ENCODE results near the gene ST8SIA2. TPM values are rescaled to one million over a fixed set of nuclear protein-coding genes. Genes with fewer than 3 reads are reported as not detected.

The ST8SIA2 gene
- total RNA-seq, 1 experiment from 2014 or later: 0.43 TPM

GRCh38 chr15:92383519-92384324, 10.0 kb upstream of the ST8SIA2 start:
- CTCF ChIA-PET: interaction anchor here (0.7 kb wide), 1 partner anchor 189 kb away, joined by 3 read pairs; no protein-coding TSS in a partner anchor
- no peaks in the 10 kb centered on the region for H3K9me3 ChIP-seq (ENCODE audit: low read depth, low read length, poor library complexity, severe bottlenecking)
- H3K4me3 ChIP-seq (ENCODE audit: low read depth, low read length, poor library complexity, severe bottlenecking): no peak overlapping the region
- H3K27ac ChIP-seq (ENCODE audit: low read depth, low read length, poor library complexity, severe bottlenecking): no peak overlapping the region
- no peak for TF ChIP-seq EZH2 (IDR thresholded peaks at IDR 0.05; ENCODE audit: borderline replicate concordance, low read depth, low read length, poor library complexity, severe bottlenecking)
- TF ChIP-seq CTCF (conservative IDR thresholded peaks at IDR 0.05; ENCODE audit: low read depth, low read length): peak; percentile 79
- BruUV-seq (replicated peaks): no TSS peak
- POLR2A ChIA-PET (ENCODE audit: low non-redundant PET): no interaction called here
- H3K27me3 ChIP-seq (replicated peaks; ENCODE audit: insufficient read depth, low read depth, low read length, poor library complexity): peaks cover 33% of the 10 kb centered on the region
- DNase-seq (ENCODE audit: low spot score): peak; percentile 40
- intact Hi-C loops (cut with micrococcal nuclease; ENCODE audit: unreplicated experiment): loop anchor here (1.0 kb wide), 1 partner anchor 286 kb away; no protein-coding TSS in a partner anchor
- no peaks in the 10 kb centered on the region for H3K36me3 ChIP-seq (ENCODE audit: insufficient read depth, low read length, poor library complexity, severe bottlenecking)
- no peaks in the 10 kb centered on the region for H3K4me1 ChIP-seq (ENCODE audit: insufficient read depth, low read length, poor library complexity, severe bottlenecking)

GRCh38 chr15:92384381-92384780, 9.3 kb upstream of the ST8SIA2 start:
- intact Hi-C loops (cut with micrococcal nuclease; ENCODE audit: unreplicated experiment): no loop called here
- POLR2A ChIA-PET (ENCODE audit: low non-redundant PET): no interaction called here
- Histone ChIP-seq H3K27me3 (replicated peaks; ENCODE audit: insufficient read depth, low read depth, low read length, poor library complexity) (peaks cover 40% of the 10 kb centered on the region), H3K9me3 (ENCODE audit: low read depth, low read length, poor library complexity, severe bottlenecking) (no peaks in the 10 kb centered on the region), H3K4me1 (ENCODE audit: insufficient read depth, low read length, poor library complexity, severe bottlenecking) (no peaks in the 10 kb centered on the region), H3K4me3 (ENCODE audit: low read depth, low read length, poor library complexity, severe bottlenecking) (no peak overlapping the region), H3K27ac (ENCODE audit: low read depth, low read length, poor library complexity, severe bottlenecking) (no peak overlapping the region), H3K36me3 (ENCODE audit: insufficient read depth, low read length, poor library complexity, severe bottlenecking) (no peaks in the 10 kb centered on the region)
- CTCF ChIA-PET: interaction anchor here (0.7 kb wide), 1 partner anchor 190 kb away, joined by 3 read pairs; no protein-coding TSS in a partner anchor
- BruUV-seq (replicated peaks): no TSS peak
- TF ChIP-seq CTCF (conservative IDR thresholded peaks at IDR 0.05; ENCODE audit: low read depth, low read length) (no peak), EZH2 (IDR thresholded peaks at IDR 0.05; ENCODE audit: borderline replicate concordance, low read depth, low read length, poor library complexity, severe bottlenecking) (no peak)
- DNase-seq (ENCODE audit: low spot score): no peak

- intact Hi-C loops (cut with micrococcal nuclease; ENCODE audit: unreplicated experiment): no loop called here
- peaks cover 47% of the 10 kb centered on the region for H3K27me3 ChIP-seq (replicated peaks; ENCODE audit: insufficient read depth, low read depth, low read length, poor library complexity)
- ChIA-PET CTCF (no interaction called here), POLR2A (ENCODE audit: low non-redundant PET) (no interaction called here)
- H3K36me3 ChIP-seq (ENCODE audit: insufficient read depth, low read length, poor library complexity, severe bottlenecking): no peaks in the 10 kb centered on the region
- no peaks in the 10 kb centered on the region for H3K9me3 ChIP-seq (ENCODE audit: low read depth, low read length, poor library complexity, severe bottlenecking)
- no peak overlapping the region for H3K27ac ChIP-seq (ENCODE audit: low read depth, low read length, poor library complexity, severe bottlenecking)
- no peak overlapping the region for H3K4me3 ChIP-seq (ENCODE audit: low read depth, low read length, poor library complexity, severe bottlenecking)
- H3K4me1 ChIP-seq (ENCODE audit: insufficient read depth, low read length, poor library complexity, severe bottlenecking): no peaks in the 10 kb centered on the region
- TF ChIP-seq EZH2 (IDR thresholded peaks at IDR 0.05; ENCODE audit: borderline replicate concordance, low read depth, low read length, poor library complexity, severe bottlenecking): no peak
- no peak for TF ChIP-seq CTCF (conservative IDR thresholded peaks at IDR 0.05; ENCODE audit: low read depth, low read length)
- BruUV-seq (replicated peaks): no TSS peak
- no peak for DNase-seq (ENCODE audit: low spot score)
Measured at GRCh38 chr15:92385096-92385495, 8.6 kb upstream of the ST8SIA2 start.

Measured in A673 (cell line).